Ureter (tissue), 1 donor: ENCODE data around the gene WFDC5. TPM values are rescaled to one million over a fixed set of nuclear protein-coding genes. Genes with fewer than 3 reads are reported as not detected.

Experiments
- DNase-seq: peaks from one replicate; pipeline ENCODE4 v3.0.0-alpha.2; 2020; ENCODE audit warnings: low spot score
- total RNA-seq: library from RNA; stranded (reverse); gene quantifications from one replicate; pipeline ENCODE4 v1.2.4, GENCODE V29; 2023
- donor health status: DM: yes; HTN: yes; CAD: no.

Gene WFDC5
- total RNA-seq, 1 donor from 2014 or later, result 0.78 TPM

- no peak for DNase-seq
These were observed 406 bp upstream of the WFDC5 start for GRCh38 chr20:45115386-45115774.

- DNase-seq, result no peak
These were observed 1.1 kb downstream of the WFDC5 start for GRCh38 chr20:45113865-45114264.

- no peak for DNase-seq
These were observed 2.2 kb downstream of the WFDC5 start for GRCh38 chr20:45112754-45113153.

- DNase-seq, result no peak
These were observed 3.0 kb downstream of the WFDC5 start for GRCh38 chr20:45111799-45112471.

DNA sequence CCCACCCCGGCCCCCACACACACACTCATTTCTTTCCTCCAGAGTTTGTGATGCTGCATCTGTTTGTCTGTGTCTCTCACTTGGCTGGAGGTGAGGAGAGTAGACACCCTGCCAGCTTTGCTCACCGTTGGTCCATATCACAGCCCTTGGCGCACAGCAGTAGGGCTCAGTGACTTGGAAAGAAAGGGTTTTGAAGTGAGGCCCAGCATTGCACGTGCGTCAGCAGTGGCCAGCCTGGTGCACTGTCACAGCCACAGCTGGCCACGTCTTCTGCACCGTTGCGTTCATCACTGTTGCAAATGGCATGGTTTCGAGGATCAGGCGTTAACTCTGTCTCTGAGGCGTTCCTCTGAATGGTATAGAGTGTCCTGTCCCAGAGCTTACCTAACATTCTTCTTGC is 3.7 kb downstream of the WFDC5 start:
- DNase-seq, result no peak

DNA sequence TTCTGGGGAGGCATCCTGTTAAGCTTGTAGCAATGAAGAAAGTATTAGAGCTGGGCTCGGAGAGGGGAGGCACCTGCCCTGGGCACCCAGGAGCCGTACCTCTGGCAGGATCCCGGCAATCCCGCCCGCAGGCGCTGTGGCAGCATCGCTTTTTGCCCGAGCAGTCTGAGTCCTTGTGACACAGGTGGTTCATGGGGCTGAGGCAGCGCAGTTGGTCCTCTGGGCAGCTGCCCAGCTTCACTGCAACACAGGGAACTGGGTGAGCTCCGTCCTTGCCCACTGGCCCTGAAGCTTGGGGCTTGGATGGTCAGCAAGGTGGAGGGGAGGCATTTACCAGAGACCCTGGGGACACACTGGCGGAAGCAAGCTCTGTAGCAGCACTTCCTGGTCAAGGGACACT is 4.7 kb downstream of the WFDC5 start:
- no peak for DNase-seq

- DNase-seq, result no peak
These were observed 5.3 kb downstream of the WFDC5 start for GRCh38 chr20:45109634-45110033.

- DNase-seq, result no peak
These were observed 9.7 kb downstream of the WFDC5 start for GRCh38 chr20:45105317-45105716.

DNA sequence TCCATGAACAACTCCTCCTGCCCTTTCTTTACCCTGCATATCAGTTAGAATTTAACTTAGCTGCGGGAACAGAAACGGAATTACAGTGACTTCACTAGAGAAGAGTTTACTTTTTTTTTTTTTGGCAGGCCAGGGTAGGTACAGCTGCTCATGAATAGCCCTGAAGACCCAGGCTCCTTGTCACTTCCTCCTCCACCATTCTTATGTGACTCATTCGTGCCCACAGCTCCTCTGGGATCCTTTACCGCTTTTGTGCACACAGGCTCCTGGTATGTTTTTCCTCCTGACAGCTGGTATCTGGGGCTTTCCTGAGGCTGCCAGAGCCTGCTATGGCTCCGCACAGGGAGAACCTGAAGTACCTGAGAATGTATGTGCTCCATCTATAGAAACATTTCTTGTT is 10.2 kb downstream of the WFDC5 start:
- no peak for DNase-seq

DNA sequence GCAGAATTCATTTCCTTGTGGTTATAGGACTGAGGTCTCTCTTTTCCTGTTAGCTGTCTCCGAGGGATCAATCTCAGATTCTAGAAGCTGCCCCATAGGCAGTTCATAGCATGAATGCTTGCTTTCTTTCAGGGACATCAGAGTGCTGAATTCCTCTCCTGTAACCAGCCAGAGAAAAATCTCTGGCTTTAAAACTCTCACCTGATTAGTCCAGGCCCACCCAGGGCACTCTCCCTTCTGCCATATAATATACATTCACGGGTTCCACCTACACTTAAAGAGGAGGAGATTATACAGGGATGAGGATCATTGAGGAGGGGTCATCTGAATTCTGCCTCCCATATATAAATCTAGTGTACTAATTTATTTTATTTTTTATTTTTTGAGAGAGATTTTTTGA is 11.9 kb downstream of the WFDC5 start:
- no peak for DNase-seq

- no peak for DNase-seq
These were observed 13.6 kb downstream of the WFDC5 start for GRCh38 chr20:45101333-45101850.

- DNase-seq, result no peak
These were observed 14.3 kb downstream of the WFDC5 start, which contains the start of gene KCNS1 for GRCh38 chr20:45100563-45101245. Gene KCNS1, minus strand, starts transcription at chr20:45101127. Its CDS starts 1,891 bp downstream, at chr20:45099236.

GRCh38 chr20:45098103-45098773 is 16.7 kb downstream of the WFDC5 start:
- DNase-seq, result no peak

DNA sequence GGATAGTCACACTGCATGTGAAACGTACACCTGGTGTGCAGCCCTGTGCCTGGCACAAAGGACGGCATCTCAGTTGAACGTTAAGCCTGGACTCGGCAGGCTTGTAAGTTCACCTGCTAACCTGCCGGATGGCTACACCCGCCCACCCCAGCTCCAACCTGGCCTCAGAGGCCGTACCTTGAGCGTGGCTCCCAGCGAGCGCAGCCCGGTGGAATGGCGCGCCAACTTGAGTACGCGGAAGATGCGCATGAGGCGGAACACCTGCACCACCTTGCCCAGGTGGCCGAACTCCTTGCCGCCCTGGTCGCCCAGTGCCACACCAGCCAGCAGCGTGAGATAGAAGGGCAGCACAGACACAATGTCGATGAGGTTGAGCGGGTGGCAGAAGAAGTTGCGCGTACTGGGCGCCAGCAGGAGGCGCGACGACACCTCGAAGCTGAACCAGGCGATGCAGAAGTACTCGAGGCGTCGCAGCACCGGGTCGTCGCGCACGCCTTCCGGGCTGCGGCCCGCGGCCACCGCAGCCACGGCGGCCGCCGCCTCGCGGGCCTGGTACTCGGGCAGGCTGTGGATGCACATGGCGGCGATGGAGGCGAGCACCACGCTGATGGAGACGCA is 17.4 kb downstream of the WFDC5 start:
- DNase-seq, result no peak

- no peak for DNase-seq
These were observed 18.2 kb downstream of the WFDC5 start for GRCh38 chr20:45096781-45097180.

DNA sequence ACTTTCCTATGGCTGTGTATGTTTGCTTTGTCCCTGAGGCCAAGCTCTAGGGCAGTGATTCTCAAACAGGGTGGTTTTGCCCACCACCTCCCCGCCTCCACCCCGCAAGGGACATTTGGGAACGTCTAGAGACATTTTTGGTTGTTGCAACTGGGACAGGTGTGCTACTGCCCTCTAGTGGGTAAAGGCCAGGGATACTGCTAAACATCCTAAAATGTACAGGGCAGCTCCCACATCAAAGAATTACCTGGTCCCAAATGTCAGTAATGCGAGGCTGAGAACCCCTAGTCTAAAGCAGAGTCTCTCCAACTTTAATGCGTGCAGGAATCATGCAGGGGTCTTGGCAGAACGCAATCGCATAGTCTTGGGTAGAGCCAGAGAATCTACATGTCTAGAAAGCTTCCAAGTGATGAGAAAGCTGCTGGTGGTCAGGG is 19.2 kb downstream of the WFDC5 start:
- DNase-seq, result peak; percentile 61

GRCh38 chr20:45094864-45095574 is 20.0 kb downstream of the WFDC5 start:
- no peak for DNase-seq

- no peak for DNase-seq
These were observed 20.8 kb downstream of the WFDC5 start for GRCh38 chr20:45094201-45094600.

- no peak for DNase-seq
These were observed 22.1 kb downstream of the WFDC5 start for GRCh38 chr20:45092898-45093297.

DNA sequence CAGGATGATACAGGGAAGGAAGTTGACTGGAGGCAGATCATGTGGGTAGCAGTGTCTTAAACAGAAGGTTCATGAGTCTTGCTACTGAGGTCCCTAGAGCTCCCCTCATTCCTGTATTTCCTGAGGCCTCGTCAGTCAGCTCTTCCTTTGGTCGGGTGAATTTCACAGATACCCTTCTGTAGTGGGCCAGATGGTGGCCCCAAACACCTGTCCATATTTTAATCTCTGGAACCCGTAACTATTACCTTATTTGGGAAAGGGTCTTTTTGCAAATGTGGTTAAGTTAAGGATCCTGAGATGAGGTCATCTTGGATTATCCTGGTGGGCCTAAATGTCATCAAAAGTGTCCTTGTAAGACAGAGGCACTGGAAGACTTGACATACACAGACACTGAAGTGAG is 23.6 kb downstream of the WFDC5 start:
- DNase-seq, result no peak

- no peak for DNase-seq
These were observed 24.5 kb downstream of the WFDC5 start for GRCh38 chr20:45090481-45090880.

- no peak for DNase-seq
These were observed 26.7 kb downstream of the WFDC5 start for GRCh38 chr20:45088247-45088646.
